ENCODE results near the gene AOC2.
"Not testable (repeated sequence)": the region's sequence is repeated elsewhere in the genome, so short reads cannot be mapped to it uniquely, and the experiment has no call there.

AOC2 gene

DNA sequence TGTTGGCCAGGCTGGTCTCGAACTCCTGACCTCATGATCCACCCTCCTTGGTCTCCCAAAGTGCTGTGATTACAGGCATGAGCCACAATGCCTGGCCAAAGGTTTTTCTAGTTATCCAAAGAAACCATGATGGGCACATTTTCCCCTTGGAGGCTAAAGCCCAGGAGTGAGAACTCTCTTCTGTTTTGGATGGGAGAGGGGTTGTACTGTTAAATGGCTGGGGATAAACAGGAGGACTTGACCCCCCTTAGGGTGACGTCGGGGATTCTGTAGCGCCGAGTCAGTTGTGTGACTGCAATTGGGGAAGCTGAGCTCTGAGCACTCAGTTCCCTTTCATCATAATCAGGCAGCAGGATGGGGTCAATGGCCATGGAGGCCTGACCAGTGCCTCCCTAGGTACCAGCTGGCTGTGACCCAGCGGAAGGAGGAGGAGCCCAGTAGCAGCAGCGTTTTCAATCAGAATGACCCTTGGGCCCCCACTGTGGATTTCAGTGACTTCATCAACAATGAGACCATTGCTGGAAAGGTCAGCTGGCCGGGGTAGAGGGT lies 10.7 kb downstream of the AOC2 start:
- DNase-seq (ENCODE audit: low read depth in 2 of 2): no peak

- not testable (repeated sequence) for DNase-seq (ENCODE audit: low read depth in 2 of 2)
These were observed 11.7 kb downstream of the AOC2 start for GRCh38 chr17:42856093-42856492.

GRCh38 chr17:42856516-42856915 lies 12.1 kb downstream of the AOC2 start:
- not testable (repeated sequence) for DNase-seq (ENCODE audit: low read depth in 2 of 2)

DNA sequence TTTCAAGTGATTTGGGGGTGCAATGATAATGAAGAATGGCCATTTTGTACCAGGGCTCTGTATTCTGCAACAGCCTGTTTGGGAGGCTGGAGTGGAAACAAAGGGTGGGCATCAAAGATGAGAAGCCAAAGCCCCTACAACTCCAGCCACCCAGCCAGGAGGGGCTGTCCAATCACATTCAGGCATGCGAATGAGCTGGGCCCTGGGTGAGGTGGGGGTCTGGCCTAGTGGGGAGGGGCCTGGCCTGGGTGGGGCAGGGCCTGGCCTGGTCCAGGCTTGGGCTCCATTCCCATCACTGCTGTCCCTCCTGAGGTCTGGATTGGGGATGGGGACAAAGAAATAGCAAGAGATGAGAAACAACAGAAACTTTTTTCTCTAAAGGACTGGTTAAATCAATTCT lies 13.0 kb downstream of the AOC2 start:
- DNase-seq (ENCODE audit: low read depth in 2 of 2): no peak

DNA sequence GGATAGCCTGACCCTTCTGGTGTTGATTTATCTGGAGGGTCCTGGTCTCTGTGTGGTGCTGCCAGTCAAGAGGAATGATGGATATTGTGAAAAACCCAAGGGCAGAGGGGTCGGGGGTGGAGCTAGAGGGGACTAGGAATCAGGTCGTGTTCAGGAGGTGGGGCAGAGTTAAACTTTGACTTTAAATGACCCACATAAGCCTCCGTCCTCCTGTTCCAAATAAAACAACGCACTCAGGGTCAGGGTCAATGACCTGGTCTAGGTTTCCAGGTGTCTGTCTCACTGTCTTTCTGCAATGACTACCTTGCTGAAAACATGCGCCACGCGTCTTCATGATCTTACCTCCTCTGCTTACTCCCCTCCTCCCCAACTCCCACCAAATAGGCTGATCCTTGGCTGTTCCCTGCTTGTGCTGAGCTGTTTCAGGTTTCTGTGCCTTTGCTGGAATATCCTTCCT lies 21.3 kb downstream of the AOC2 start:
- DNase-seq (ENCODE audit: low read depth in 2 of 2): no peak

DNA sequence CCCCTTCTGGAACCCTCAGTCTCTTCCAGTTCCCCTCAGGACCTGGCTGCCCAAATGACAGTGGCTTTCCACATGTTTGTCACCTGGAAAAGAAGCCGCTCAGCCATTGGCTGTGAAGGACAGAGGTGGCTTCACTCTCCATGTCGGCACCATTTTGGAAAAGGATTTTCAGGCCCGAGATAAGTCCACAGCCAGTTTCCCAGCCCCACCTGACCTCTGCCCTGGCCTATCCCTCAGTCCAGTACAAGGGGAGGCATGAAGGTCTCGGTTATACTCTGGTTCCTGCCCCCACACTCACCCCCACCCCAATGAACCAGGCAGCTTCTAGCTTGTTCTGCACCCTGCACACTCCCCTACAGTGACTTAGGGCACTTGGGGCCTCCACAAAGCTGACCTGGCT lies 21.8 kb downstream of the AOC2 start:
- DNase-seq (ENCODE audit: low read depth in 2 of 2): no peak

GRCh38 chr17:42866631-42867575 lies 22.5 kb downstream of the AOC2 start:
- DNase-seq (ENCODE audit: low read depth in 2 of 2): no peak

DNA sequence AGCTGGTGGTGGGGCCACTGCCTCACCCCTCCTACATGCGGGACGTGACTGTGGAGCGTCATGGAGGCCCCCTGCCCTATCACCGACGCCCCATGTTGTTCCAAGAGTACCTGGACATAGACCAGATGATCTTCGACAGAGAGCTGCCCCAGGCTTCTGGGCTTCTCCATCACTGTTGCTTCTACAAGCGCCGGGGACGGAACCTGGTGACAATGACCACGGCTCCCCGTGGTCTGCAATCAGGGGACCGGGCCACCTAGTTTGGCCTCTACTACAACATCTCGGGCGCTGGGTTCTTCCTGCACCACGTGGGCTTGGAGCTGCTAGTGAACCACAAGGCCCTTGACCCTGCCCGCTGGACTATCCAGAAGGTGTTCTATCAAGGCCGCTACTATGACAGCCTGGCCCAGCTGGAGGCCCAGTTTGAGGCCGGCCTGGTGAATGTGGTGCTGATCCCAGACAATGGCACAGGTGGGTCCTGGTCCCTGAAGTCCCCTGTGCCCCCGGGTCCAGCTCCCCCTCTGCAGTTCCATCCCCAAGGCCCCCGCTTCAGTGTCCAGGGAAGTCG lies 23.4 kb downstream of the AOC2 start:
- not testable (repeated sequence) for DNase-seq (ENCODE audit: low read depth in 2 of 2)

GRCh38 chr17:42868338-42868737 lies 24.0 kb downstream of the AOC2 start:
- no peak for DNase-seq (ENCODE audit: low read depth in 2 of 2)

DNA sequence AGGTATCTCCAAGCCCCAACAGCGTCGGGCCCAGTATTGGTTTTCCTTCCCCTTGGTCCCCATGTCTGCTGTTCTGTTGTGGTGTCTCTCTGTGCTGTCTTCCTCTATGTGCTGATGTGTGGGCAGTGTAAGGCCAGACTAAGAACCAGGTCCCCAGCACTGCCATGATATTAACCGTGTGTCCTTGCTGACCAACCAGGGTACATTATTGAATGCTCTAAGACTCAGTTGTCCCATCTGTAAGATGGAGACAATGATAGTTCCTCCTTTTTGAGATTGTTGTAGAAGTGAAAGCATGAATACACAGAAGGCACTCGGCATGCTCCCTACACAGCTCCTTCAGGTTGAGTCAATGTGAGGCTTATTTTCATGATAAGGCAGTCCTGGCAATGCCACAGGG lies 27.3 kb downstream of the AOC2 start:
- DNase-seq (ENCODE audit: low read depth in 2 of 2): no peak

DNA sequence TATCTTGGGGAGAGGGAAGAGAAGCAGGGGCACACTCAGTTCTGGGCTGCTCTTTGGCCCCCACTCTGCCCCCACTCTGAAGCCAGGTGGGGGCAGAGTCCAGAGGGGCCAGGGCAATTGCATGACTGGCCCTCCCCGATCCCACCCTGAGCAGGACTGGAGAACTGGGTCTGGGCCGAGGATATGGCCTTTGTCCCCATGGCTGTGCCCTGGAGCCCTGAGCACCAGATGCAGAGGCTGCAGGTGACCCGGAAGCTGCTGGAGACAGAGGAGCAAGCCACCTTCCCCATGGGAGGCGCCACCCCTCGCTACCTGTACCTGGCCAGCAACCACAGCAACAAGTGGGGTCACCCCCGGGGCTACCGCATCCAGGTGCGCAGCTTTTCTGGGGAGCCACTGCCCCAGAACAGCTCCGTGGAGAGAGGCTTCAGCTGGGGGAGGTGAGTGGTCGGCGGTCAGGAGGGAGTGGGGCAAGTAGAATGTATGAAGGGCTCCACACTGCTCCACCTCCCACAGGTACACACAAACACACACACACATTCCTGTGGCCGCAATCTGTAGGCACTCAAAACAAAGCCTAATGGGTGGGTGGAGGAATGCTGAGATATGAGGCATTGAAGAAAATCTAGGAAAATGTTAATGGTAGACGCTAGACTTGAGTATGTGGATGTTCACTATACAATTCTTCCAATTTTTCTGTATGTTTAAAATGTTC lies 28.0 kb downstream of the AOC2 start:
- DNase-seq (ENCODE audit: low read depth in 2 of 2): no peak

- DNase-seq (ENCODE audit: low read depth in 2 of 2): no peak
These were observed 28.9 kb downstream of the AOC2 start for GRCh38 chr17:42873315-42873714.

GRCh38 chr17:42873932-42874695 lies 29.7 kb downstream of the AOC2 start:
- not testable (repeated sequence) for DNase-seq (ENCODE audit: low read depth in 2 of 2)

- DNase-seq (ENCODE audit: low read depth in 2 of 2): no peak
These were observed 32.7 kb downstream of the AOC2 start for GRCh38 chr17:42877037-42877436.

DNA sequence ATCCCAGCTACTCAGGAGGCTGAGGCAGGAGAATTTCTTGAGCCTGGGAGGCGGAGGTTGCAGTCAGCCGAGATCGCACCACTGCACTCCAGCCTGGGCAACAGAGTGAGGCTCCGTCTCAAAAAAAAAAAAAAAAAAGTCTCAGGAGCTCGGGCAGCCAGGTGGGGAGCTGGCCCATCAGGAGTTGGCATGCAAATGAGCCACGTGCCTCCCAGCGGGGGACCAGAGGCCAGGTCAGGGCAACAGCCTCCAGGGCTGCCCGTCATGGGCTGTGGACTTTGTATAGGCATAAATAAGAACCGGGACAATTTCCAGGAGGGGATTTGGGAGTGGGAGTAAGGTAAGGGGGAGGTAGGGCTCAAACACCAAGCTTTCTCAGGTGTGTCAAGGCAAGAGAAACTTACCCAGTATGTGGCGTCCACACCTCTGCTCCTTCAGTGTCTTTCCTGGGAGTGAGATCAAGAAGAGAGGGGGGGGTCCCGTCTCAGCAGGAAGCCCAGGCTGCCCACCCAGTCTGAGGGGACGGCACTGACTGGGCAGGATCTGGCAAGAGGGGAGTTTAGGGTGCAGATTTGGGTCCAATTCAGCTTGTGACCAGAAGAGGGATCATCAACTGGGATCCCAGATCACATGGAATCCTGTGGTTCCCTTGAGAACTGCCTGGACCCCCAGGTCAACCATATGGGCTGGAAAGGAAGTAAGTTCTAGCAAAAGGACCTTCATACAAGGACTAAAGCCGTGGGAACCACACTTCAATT lies 33.9 kb downstream of the AOC2 start:
- DNase-seq (ENCODE audit: low read depth in 2 of 2): no peak

DNA sequence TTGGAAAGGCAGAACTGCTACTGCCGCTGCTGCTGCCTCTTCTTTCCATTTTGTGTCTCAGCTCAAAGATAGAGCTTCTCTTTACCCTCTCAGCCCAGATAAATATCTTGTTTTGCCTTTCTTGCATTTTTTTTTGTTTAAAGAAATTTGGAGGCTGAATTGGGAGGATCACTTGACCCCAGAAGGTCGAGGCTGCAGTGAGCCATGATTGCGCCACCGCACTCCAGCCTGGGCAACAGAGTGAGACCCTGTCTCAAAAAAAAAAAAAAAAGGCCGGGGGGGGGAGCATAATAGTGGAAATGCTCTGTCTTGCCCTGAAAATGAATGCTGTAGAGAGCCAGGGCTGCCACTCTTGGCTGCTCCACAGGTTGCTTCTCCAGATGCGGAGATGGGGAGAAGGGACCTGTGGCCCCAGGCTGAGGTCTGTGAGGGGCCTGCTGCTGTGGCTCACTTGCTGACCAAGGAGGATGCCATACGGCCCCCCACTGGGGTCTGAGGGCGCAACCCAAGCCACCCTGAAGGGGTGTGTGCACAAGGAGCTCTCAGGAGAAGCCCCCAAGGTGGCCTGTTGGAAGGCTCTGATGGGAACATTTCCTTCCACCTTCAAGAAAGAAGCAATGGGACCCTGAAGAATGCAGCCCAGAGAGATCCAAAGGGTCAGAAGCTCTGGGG lies 34.7 kb downstream of the AOC2 start:
- no peak for DNase-seq (ENCODE audit: low read depth in 2 of 2)

DNA sequence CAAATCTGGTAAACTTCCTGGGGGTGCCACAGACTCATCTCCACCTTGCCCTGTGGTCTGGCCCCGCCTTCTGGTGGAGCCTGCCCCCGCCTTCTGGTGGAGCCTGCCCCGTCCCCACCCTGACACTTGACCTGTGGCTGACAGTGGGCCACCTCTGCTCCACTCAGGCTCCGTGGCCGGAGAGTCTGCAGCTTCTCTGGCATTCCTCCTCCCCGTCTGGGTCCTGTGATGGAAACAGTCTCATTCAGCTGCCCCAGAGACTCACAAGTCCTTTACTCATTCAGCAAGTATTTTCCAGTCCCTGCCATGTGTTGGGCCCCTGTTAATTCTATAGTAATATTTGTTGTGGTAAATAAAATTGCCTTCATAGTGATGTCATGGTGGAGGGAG lies 35.2 kb downstream of the AOC2 start:
- no peak for DNase-seq (ENCODE audit: low read depth in 2 of 2)

- no peak for DNase-seq (ENCODE audit: low read depth in 2 of 2)
These were observed 36.5 kb downstream of the AOC2 start for GRCh38 chr17:42880776-42881310.

- DNase-seq (ENCODE audit: low read depth in 2 of 2): not testable (repeated sequence)
These were observed 37.3 kb downstream of the AOC2 start for GRCh38 chr17:42881706-42882105.

GRCh38 chr17:42882166-42882565 lies 37.8 kb downstream of the AOC2 start:
- no peak for DNase-seq (ENCODE audit: low read depth in 2 of 2)
